Measurements from ENCODE around the gene FHL3.

DNA sequence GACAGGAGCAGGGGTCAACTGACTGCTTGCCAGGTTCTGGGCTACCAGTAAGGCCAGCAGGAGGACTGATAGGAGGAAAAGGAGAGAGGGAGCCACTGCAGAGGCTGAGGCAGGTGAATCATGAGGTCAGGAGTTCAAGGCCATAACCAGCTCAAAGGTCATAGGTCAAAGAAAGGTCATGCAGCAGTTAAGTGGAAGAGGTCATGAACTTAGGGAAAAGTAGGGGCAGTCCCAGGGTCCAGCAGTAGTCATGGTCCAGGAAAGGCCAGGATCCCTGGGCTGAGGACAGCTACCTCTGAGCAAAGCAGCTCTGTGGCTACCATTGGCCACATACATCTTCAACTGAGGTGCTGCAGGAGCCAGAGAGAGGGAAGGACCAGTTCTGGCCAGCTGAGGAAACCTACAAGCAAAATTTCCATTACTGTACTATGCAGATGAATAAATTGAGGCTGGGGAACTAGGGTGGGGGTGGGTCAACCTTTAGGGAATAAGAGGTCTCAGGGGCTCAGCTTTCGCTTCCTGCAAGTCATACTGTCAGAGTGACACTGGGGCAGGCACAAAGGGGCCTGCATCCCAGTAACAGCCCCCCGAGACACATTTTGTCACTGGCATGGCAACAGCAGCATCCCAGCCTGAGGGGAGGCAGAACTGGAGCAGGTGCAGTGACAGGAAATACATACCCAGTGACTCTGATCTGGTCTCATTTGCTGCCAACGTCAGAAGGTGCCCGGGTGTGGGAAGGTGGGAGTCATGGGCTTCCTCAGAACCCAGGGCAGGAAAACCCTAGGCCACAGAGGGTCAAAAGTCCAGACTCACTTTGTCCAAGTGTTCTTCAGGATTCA, 53.3 kb downstream of the FHL3 start:
- TF ChIP-seq, protein P1, sequence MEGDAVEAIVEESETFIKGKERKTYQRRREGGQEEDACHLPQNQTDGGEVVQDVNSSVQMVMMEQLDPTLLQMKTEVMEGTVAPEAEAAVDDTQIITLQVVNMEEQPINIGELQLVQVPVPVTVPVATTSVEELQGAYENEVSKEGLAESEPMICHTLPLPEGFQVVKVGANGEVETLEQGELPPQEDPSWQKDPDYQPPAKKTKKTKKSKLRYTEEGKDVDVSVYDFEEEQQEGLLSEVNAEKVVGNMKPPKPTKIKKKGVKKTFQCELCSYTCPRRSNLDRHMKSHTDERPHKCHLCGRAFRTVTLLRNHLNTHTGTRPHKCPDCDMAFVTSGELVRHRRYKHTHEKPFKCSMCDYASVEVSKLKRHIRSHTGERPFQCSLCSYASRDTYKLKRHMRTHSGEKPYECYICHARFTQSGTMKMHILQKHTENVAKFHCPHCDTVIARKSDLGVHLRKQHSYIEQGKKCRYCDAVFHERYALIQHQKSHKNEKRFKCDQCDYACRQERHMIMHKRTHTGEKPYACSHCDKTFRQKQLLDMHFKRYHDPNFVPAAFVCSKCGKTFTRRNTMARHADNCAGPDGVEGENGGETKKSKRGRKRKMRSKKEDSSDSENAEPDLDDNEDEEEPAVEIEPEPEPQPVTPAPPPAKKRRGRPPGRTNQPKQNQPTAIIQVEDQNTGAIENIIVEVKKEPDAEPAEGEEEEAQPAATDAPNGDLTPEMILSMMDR (IDR thresholded peaks at IDR 0.05): no peak
- TF ChIP-seq POLR2A (IDR thresholded peaks at IDR 0.05): no peak

All from esophagus squamous epithelium (tissue), 4 donors.